ENCODE results near the gene TRIM7.

DNA sequence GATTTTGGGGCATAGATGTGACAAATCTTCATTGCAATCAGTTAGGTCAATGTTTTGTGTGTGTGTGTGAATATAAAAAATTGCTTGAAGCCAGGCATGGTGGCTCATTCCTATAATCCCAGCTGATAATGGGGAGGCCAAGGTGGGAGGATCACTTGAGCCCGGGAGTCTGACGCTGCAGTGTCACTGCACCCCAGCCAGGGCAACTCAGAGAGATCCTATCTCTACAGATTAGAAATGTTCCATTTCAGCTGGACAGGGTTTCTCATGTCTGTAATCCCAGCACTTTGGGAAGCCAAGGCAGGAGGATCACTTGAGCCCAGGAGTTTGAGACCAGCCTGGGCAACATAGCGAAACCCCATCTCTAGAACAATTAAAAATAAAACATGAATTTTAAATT lies 46.1 kb downstream of the TRIM7 start:
- TF ChIP-seq, protein P1, sequence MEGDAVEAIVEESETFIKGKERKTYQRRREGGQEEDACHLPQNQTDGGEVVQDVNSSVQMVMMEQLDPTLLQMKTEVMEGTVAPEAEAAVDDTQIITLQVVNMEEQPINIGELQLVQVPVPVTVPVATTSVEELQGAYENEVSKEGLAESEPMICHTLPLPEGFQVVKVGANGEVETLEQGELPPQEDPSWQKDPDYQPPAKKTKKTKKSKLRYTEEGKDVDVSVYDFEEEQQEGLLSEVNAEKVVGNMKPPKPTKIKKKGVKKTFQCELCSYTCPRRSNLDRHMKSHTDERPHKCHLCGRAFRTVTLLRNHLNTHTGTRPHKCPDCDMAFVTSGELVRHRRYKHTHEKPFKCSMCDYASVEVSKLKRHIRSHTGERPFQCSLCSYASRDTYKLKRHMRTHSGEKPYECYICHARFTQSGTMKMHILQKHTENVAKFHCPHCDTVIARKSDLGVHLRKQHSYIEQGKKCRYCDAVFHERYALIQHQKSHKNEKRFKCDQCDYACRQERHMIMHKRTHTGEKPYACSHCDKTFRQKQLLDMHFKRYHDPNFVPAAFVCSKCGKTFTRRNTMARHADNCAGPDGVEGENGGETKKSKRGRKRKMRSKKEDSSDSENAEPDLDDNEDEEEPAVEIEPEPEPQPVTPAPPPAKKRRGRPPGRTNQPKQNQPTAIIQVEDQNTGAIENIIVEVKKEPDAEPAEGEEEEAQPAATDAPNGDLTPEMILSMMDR (IDR thresholded peaks at IDR 0.05): no peak
- TF ChIP-seq POLR2A (IDR thresholded peaks at IDR 0.05): no peak
